Measurements from ENCODE around the gene MGME1. TPM values are rescaled to one million over a fixed set of nuclear protein-coding genes. Genes with fewer than 3 reads are reported as not detected.

Gene MGME1
- total and polyA plus RNA-seq, 2 of the 13 experiments (the other 11 are each of a cell fraction or from before 2014, with no cell fraction given) = 36.7 to 66.6 TPM

- Histone ChIP-seq H2AFZ (ENCODE audit: low read length) (no peak overlapping the region), H3K4me1 (ENCODE audit: insufficient read depth, low read length) (peaks cover 40% of the 10 kb centered on the region), H3K9me3 (ENCODE audit: low read length) (no peaks in the 10 kb centered on the region), H3K36me3 (replicated peaks in 1 of 2; ENCODE audit: control insufficient read depth in 1 of 2, insufficient read depth in 2 of 2, low read length in 2 of 2) (no peaks in the 10 kb centered on the region), H4K20me1 (ENCODE audit: insufficient read depth, low read length) (no peaks in the 10 kb centered on the region), H3K79me2 (ENCODE audit: insufficient read depth, low read length) (no peaks in the 10 kb centered on the region), H3K27ac (ENCODE audit: extremely low read length, insufficient read depth, low read length) (no peak overlapping the region), H3K9ac (ENCODE audit: insufficient read depth, low read depth, low read length) (no peak overlapping the region), H3K4me2 (ENCODE audit: low read depth, low read length) (no peak overlapping the region), H3K4me3 (replicated peaks in 1 of 3; ENCODE audit: insufficient read depth in 1 of 3, low read depth in 2 of 3, low read length in 3 of 3) (no peak overlapping the region), H3K27me3 (ENCODE audit: control insufficient read depth in 1 of 2, insufficient read depth in 2 of 2, low read length in 2 of 2) (peaks cover 3 to 10% of the 10 kb centered on the region in 2 experiments; a peak in 3 of 5 replicates)
- FAIRE-seq = no peak
- DNase-seq (ENCODE audit: low spot score) = no peak
- BruUV-seq (replicated peaks) = no TSS peak
- intact Hi-C loops (cut with micrococcal nuclease; ENCODE audit: unreplicated experiment) (no loop called here), in situ Hi-C loops (cut with HindIII; ENCODE audit: extremely low pct_ligation_motif_present, low pct_unique_long_range_greater_than_20kb) (no loop called here)
- ChIA-PET POLR2A (no interaction called here), CTCF (ENCODE audit: low intra/inter-chr PET ratio, low total read pairs) (no interaction called here)
- 6% methylated on average over 1 of the region's 1 CpG for WGBS (ENCODE audit: low lambda C conversion rate)
- ATAC-seq = no peak
- no peak for TF ChIP-seq ZNF20 (CRISPR knock-in tag; IDR thresholded peaks at IDR 0.05)
- TF ChIP-seq ZNF367 (CRISPR knock-in tag; IDR thresholded peaks at IDR 0.05; ENCODE audit: borderline replicate concordance) = no peak
- no peak for TF ChIP-seq IRX3 (CRISPR knock-in tag; IDR thresholded peaks at IDR 0.05; ENCODE audit: borderline replicate concordance, low read depth)
- no peak for TF ChIP-seq ZNF230 (CRISPR knock-in tag; IDR thresholded peaks at IDR 0.05)
- TF ChIP-seq PREB (CRISPR knock-in tag; IDR thresholded peaks at IDR 0.05) = no peak
- TF ChIP-seq GPBP1L1 (CRISPR knock-in tag; IDR thresholded peaks at IDR 0.05) = no peak
- TF ChIP-seq NR2F6 (IDR thresholded peaks at IDR 0.05) = no peak
- no peak for TF ChIP-seq NR2F6 (CRISPR knock-in tag; IDR thresholded peaks at IDR 0.05)
- no peak for TF ChIP-seq ATF3 (CRISPR knock-in tag; IDR thresholded peaks at IDR 0.05)
- TF ChIP-seq SALL1 (CRISPR knock-in tag; IDR thresholded peaks at IDR 0.05) = no peak
Measured at GRCh38 chr20:17921774-17922173, 47.0 kb upstream of the MGME1 start.

All from HepG2 (cell line).